ENCODE data around the gene CLEC4D. TPM values are rescaled to one million over a fixed set of nuclear protein-coding genes. Genes with fewer than 3 reads are reported as not detected.
A peak's percentile ranks its signal among the peaks of the same experiment; 100 is the strongest.

Gene CLEC4D
- total RNA-seq, 1 experiment from 2014 or later: 0.42 TPM

GRCh38 chr12:8553088-8553627 lies 39.9 kb downstream of the CLEC4D start:
- Histone ChIP-seq H2BK15ac (ENCODE audit: low read depth, low read length) (no peak overlapping the region), H2BK120ac (ENCODE audit: low read depth, low read length, poor library complexity, severe bottlenecking) (no peak overlapping the region), H3K14ac (ENCODE audit: insufficient read depth, low read length) (no peak overlapping the region), H4K8ac (replicated peaks; ENCODE audit: insufficient read length, low read depth, low read length) (no peak overlapping the region), H4K91ac (ENCODE audit: insufficient read length, low read depth, low read length) (no peak overlapping the region), H3K18ac (ENCODE audit: insufficient read length, low read depth, low read length) (no peak overlapping the region), H2AFZ (ENCODE audit: low read length) (no peak overlapping the region), H4K5ac (ENCODE audit: insufficient read length, low read depth, low read length) (no peak overlapping the region), H3T11ph (ENCODE audit: low read length) (no peak overlapping the region), H2AK5ac (ENCODE audit: insufficient read length, low read length) (no peak overlapping the region), H3K23me2 (ENCODE audit: insufficient read length, low read depth, low read length, poor library complexity, severe bottlenecking) (no peaks in the 10 kb centered on the region), H3K4ac (ENCODE audit: low read depth, low read length) (no peak overlapping the region), H2BK5ac (ENCODE audit: insufficient read length, low read length) (no peak overlapping the region), H3K23ac (ENCODE audit: insufficient read length, low read depth, low read length) (no peak overlapping the region), H3K9ac (ENCODE audit: extremely low read depth, insufficient read length, low read length) (no peak overlapping the region), H2BK20ac (ENCODE audit: low read depth, low read length, poor library complexity, severe bottlenecking) (no peak overlapping the region), H3K4me2 (ENCODE audit: insufficient read depth, insufficient read length, low read length) (no peak overlapping the region), H3K4me1 (ENCODE audit: insufficient read depth, low read length) (no peaks in the 10 kb centered on the region), H3K56ac (ENCODE audit: insufficient read length, low read depth, low read length) (no peak overlapping the region), H4K20me1 (ENCODE audit: control insufficient read depth, insufficient read depth, insufficient read length) (no peaks in the 10 kb centered on the region), H3K27me3 (ENCODE audit: insufficient read depth, low read length) (no peaks in the 10 kb centered on the region), H3K9me3 (ENCODE audit: control insufficient read depth, low read depth, low read length) (no peaks in the 10 kb centered on the region), H3K79me2 (ENCODE audit: insufficient read depth, low read length) (no peaks in the 10 kb centered on the region), H3K79me1 (ENCODE audit: insufficient read depth, low read depth, low read length, poor library complexity, severe bottlenecking) (no peaks in the 10 kb centered on the region), H3K27ac (ENCODE audit: insufficient read length, low read depth, low read length) (no peak overlapping the region), H2BK12ac (ENCODE audit: insufficient read length, low read depth, low read length) (no peak overlapping the region)
- peak; percentile 49 for DNase-seq
- peak; percentile 58 for TF ChIP-seq CTCF (conservative IDR thresholded peaks at IDR 0.05)
- H3K4me1 Mint-ChIP-seq: peaks cover 4 to 9% of the 10 kb centered on the region in 2 experiments
- H3K27ac Mint-ChIP-seq: no peak overlapping the region
- H3K9me3 Mint-ChIP-seq: no peaks in the 10 kb centered on the region
- no peak overlapping the region for H3K4me3 Mint-ChIP-seq
- no CpG with 5 or more reads among the region's 6 CpGs for WGBS (ENCODE audit: extremely low coverage, insufficient read length, low lambda C conversion rate)
- H3K36me3 Mint-ChIP-seq (ENCODE audit: insufficient read depth in 1 of 3, low read depth in 3 of 3): no peaks in the 10 kb centered on the region
- no peaks in the 10 kb centered on the region for H3K27me3 Mint-ChIP-seq (ENCODE audit: low read depth)
